Daoy (cell line): ENCODE results near the gene GALNT10. TPM values are rescaled to one million over a fixed set of nuclear protein-coding genes. Genes with fewer than 3 reads are reported as not detected.

Experiments used
- DNase-seq: peaks from one replicate; pipeline ENCODE4 v3.0.0-alpha.2; 2015; ENCODE audit warnings: low read depth
- total RNA-seq: library from RNA; depleted of rRNA; stranded (reverse); fragments of >200 nt; shearing (Covaris generic); gene quantifications from 2 replicates; pipeline ENCODE4 v1.2.3, GENCODE V29; 2014

Gene GALNT10
- total RNA-seq, 1 experiment from 2014 or later = 44.7 TPM

- DNase-seq = peak; percentile 61
These were observed 10.5 kb upstream of the GALNT10 start for GRCh38 chr5:154179846-154180710.

- DNase-seq = no peak
These were observed 9.4 kb upstream of the GALNT10 start for GRCh38 chr5:154181161-154181560.

- no peak for DNase-seq
These were observed 1.2 kb upstream of the GALNT10 start for GRCh38 chr5:154189256-154189818.

GRCh38 chr5:154189819-154190594, 526 bp upstream of the GALNT10 start:
- peak; percentile 87 for DNase-seq

GRCh38 chr5:154191467-154192261, 1.1 kb downstream of the GALNT10 start:
- peak; percentile 29 for DNase-seq

- no peak for DNase-seq
These were observed 2.8 kb downstream of the GALNT10 start for GRCh38 chr5:154193283-154193682.

GRCh38 chr5:154193701-154194121, 3.2 kb downstream of the GALNT10 start:
- no peak for DNase-seq

GRCh38 chr5:154194345-154195329, 4.1 kb downstream of the GALNT10 start:
- DNase-seq = peak; percentile 48

GRCh38 chr5:154196281-154196680, 5.7 kb downstream of the GALNT10 start:
- DNase-seq = no peak

- peak; percentile 49 for DNase-seq
These were observed 6.6 kb downstream of the GALNT10 start for GRCh38 chr5:154196955-154197652.

- DNase-seq = peak; percentile 98
These were observed 7.4 kb downstream of the GALNT10 start for GRCh38 chr5:154197801-154198491.

- DNase-seq = peak; percentile 88
These were observed 8.2 kb downstream of the GALNT10 start for GRCh38 chr5:154198611-154199230.

GRCh38 chr5:154199263-154199662, 8.7 kb downstream of the GALNT10 start:
- peak; percentile 66 for DNase-seq

- no peak for DNase-seq
These were observed 9.2 kb downstream of the GALNT10 start for GRCh38 chr5:154199671-154200220.

- no peak for DNase-seq
These were observed 9.7 kb downstream of the GALNT10 start for GRCh38 chr5:154200221-154200620.

- DNase-seq = no peak
These were observed 10.7 kb downstream of the GALNT10 start for GRCh38 chr5:154201108-154201769.

GRCh38 chr5:154202379-154203260, 12.1 kb downstream of the GALNT10 start:
- peak; percentile 36 for DNase-seq
